KOPT-K1 (cell line): ENCODE results near the gene PLXNA2.

ENCODE experiments used
- H3K27ac ChIP-seq: fragments of 200-600 bp; sonication (generic); 2 replicates; pipeline ENCODE4 v1.5.1; 2016; ENCODE audit warnings: antibody characterized with exemption, mild to moderate bottlenecking, low read depth, low read length; ENCODE audit not compliant: poor library complexity, severe bottlenecking
- H3K36me3 ChIP-seq: fragments of 200-600 bp; sonication (generic); 2 replicates; pipeline ENCODE4 v1.5.1; 2017; ENCODE audit warnings: antibody characterized with exemption, mild to moderate bottlenecking, low read length, moderate library complexity; ENCODE audit not compliant: insufficient read depth
- H3K9me3 ChIP-seq: fragments of 200-600 bp; sonication (generic); 2 replicates; pipeline ENCODE4 v1.5.1; 2017; ENCODE audit warnings: antibody characterized with exemption, low read length, mild to moderate bottlenecking; ENCODE audit not compliant: insufficient read depth, poor library complexity, severe bottlenecking

Gene PLXNA2

GRCh38 chr1:208154679-208155642 lies 89.2 kb downstream of the PLXNA2 start:
- Histone ChIP-seq H3K9me3 (no peaks in the 10 kb centered on the region), H3K27ac (no peak overlapping the region), H3K36me3 (no peaks in the 10 kb centered on the region)

- Histone ChIP-seq H3K27ac (no peak overlapping the region), H3K36me3 (no peaks in the 10 kb centered on the region), H3K9me3 (no peaks in the 10 kb centered on the region)
Observed at GRCh38 chr1:208154040-208154439, 90.1 kb downstream of the PLXNA2 start.

- H3K36me3 ChIP-seq = no peaks in the 10 kb centered on the region
Observed at GRCh38 chr1:208153386-208153785, 90.8 kb downstream of the PLXNA2 start.

GRCh38 chr1:208151728-208152598 lies 92.2 kb downstream of the PLXNA2 start:
- no peak overlapping the region for H3K27ac ChIP-seq
- no peaks in the 10 kb centered on the region for H3K36me3 ChIP-seq
- H3K9me3 ChIP-seq = no peaks in the 10 kb centered on the region

More at GRCh38 chr1:208153386-208153785, 90.8 kb downstream of the PLXNA2 start:
- no peaks in the 10 kb centered on the region for H3K9me3 ChIP-seq
- no peak overlapping the region for H3K27ac ChIP-seq

GRCh38 chr1:208150833-208151458 lies 93.2 kb downstream of the PLXNA2 start:
- no peaks in the 10 kb centered on the region for H3K9me3 ChIP-seq
- H3K36me3 ChIP-seq = no peaks in the 10 kb centered on the region
- no peak overlapping the region for H3K27ac ChIP-seq

- no peaks in the 10 kb centered on the region for H3K36me3 ChIP-seq
- H3K27ac ChIP-seq = no peak overlapping the region
- H3K9me3 ChIP-seq = no peaks in the 10 kb centered on the region
Observed at GRCh38 chr1:208149776-208150514, 94.2 kb downstream of the PLXNA2 start.

- Histone ChIP-seq H3K9me3 (no peaks in the 10 kb centered on the region), H3K36me3 (no peaks in the 10 kb centered on the region)
Observed at GRCh38 chr1:208149213-208149612, 95.0 kb downstream of the PLXNA2 start.

GRCh38 chr1:208148380-208148779 lies 95.8 kb downstream of the PLXNA2 start:
- H3K27ac ChIP-seq = no peak overlapping the region
- no peaks in the 10 kb centered on the region for H3K36me3 ChIP-seq

More at GRCh38 chr1:208149213-208149612, 95.0 kb downstream of the PLXNA2 start:
- H3K27ac ChIP-seq = no peak overlapping the region

GRCh38 chr1:208146650-208147049 lies 97.5 kb downstream of the PLXNA2 start:
- Histone ChIP-seq H3K27ac (no peak overlapping the region), H3K36me3 (no peaks in the 10 kb centered on the region), H3K9me3 (no peaks in the 10 kb centered on the region)

More at GRCh38 chr1:208148380-208148779, 95.8 kb downstream of the PLXNA2 start:
- H3K9me3 ChIP-seq = no peaks in the 10 kb centered on the region

GRCh38 chr1:208145167-208145566 lies 99.0 kb downstream of the PLXNA2 start:
- no peaks in the 10 kb centered on the region for H3K9me3 ChIP-seq
- no peak overlapping the region for H3K27ac ChIP-seq
- H3K36me3 ChIP-seq = no peaks in the 10 kb centered on the region

- no peaks in the 10 kb centered on the region for H3K9me3 ChIP-seq
- no peak overlapping the region for H3K27ac ChIP-seq
- no peaks in the 10 kb centered on the region for H3K36me3 ChIP-seq
Observed at GRCh38 chr1:208142590-208143382, 101.4 kb downstream of the PLXNA2 start.

- Histone ChIP-seq H3K9me3 (no peaks in the 10 kb centered on the region), H3K36me3 (no peaks in the 10 kb centered on the region), H3K27ac (no peak overlapping the region)
Observed at GRCh38 chr1:208141610-208142192, 102.5 kb downstream of the PLXNA2 start.

GRCh38 chr1:208139434-208140045 lies 104.6 kb downstream of the PLXNA2 start:
- no peak overlapping the region for H3K27ac ChIP-seq
- H3K36me3 ChIP-seq = no peaks in the 10 kb centered on the region
- no peaks in the 10 kb centered on the region for H3K9me3 ChIP-seq
